ENCODE data around the gene TFF1.

The TFF1 gene

GRCh38 chr21:42392731-42393442, 26.6 kb upstream of the TFF1 start:
- H3K4me3 Mint-ChIP-seq, result peak overlapping the region; percentile 32
- peaks cover 52% of the 10 kb centered on the region for H3K4me1 Mint-ChIP-seq (ENCODE audit: low read depth)
- H3K27me3 Mint-ChIP-seq (ENCODE audit: low read depth), result no peaks in the 10 kb centered on the region

DNA sequence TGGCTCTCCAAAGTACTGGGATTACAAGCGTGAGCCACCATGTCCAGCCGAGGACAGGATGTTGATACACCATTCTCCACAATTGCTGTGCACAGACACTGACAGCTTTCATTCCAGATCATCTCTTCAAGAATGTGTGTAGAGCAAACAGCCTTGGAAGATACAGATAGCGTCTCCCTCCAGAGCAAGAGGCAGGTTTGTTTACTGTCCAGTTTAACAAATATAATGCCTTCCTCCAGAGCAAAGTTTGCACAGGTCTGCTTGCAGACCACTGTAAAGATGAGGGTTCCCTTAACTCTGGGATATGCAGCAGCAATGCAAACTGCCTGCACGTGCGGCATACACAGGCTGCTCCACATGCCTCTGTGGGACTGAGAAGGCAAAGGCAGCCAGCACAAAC, 25.0 kb upstream of the TFF1 start:
- Mint-ChIP-seq H3K4me3 (no peak overlapping the region), H3K9me3 (no peaks in the 10 kb centered on the region), H3K27me3 (ENCODE audit: low read depth) (no peaks in the 10 kb centered on the region), H3K27ac (no peak overlapping the region), H3K36me3 (ENCODE audit: low read depth) (peaks cover 8% of the 10 kb centered on the region), H3K4me1 (ENCODE audit: low read depth) (peaks cover 59% of the 10 kb centered on the region)

More at GRCh38 chr21:42392731-42393442, 26.6 kb upstream of the TFF1 start:
- H3K27ac Mint-ChIP-seq, result peak overlapping the region; percentile 12
- no peaks in the 10 kb centered on the region for H3K9me3 Mint-ChIP-seq
- H3K36me3 Mint-ChIP-seq (ENCODE audit: low read depth), result peaks cover 5% of the 10 kb centered on the region

DNA sequence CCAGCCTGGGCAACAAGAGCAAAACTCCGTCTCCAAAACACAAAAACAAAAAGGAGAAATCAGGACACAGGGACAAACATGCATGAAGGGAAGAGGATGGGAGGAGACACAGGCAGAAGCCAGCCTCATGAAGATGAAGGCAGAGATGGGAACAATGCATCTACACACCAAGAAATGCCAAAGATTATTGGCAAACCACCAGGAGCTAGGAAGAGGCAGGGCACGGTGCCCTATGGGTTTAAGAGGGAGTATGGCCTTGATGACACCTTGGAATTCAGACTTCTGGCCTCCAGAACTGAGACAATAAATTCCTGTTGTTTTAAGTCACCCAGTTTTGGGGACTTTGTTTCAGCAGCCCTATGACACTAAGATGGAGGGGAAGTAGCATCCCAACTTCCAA, 24.4 kb upstream of the TFF1 start:
- Mint-ChIP-seq H3K27ac (peak overlapping the region; percentile 60), H3K9me3 (no peaks in the 10 kb centered on the region), H3K36me3 (ENCODE audit: low read depth) (peaks cover 8% of the 10 kb centered on the region), H3K4me1 (ENCODE audit: low read depth) (peaks cover 61% of the 10 kb centered on the region), H3K27me3 (ENCODE audit: low read depth) (no peaks in the 10 kb centered on the region), H3K4me3 (no peak overlapping the region)

GRCh38 chr21:42390193-42390592, 23.9 kb upstream of the TFF1 start:
- peaks cover 64% of the 10 kb centered on the region for H3K4me1 Mint-ChIP-seq (ENCODE audit: low read depth)
- peaks cover 11% of the 10 kb centered on the region for H3K36me3 Mint-ChIP-seq (ENCODE audit: low read depth)
- no peak overlapping the region for H3K27ac Mint-ChIP-seq
- no peaks in the 10 kb centered on the region for H3K27me3 Mint-ChIP-seq (ENCODE audit: low read depth)
- no peaks in the 10 kb centered on the region for H3K9me3 Mint-ChIP-seq
- H3K4me3 Mint-ChIP-seq, result no peak overlapping the region

DNA sequence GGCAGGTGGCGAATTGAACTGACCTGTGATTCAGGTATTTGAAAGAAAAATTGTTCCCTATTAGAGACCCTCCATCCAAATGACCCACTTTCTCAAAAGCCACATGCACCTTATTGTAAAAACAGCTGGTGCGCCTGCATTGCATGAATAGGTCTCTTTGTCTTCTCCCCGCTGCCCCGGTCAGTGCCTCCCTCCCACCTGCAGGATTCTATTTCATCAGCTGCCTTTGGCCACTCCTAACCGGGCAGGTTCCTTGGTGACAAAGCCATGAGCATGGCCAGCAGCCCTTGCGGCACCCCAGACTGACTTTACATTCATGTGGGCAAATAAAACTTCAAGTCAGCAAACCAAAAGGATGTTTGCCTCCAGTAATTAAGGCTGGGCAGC, 23.1 kb upstream of the TFF1 start:
- H3K4me1 Mint-ChIP-seq (ENCODE audit: low read depth), result peaks cover 65% of the 10 kb centered on the region
- H3K36me3 Mint-ChIP-seq (ENCODE audit: low read depth), result peaks cover 13% of the 10 kb centered on the region
- H3K27ac Mint-ChIP-seq, result no peak overlapping the region
- no peaks in the 10 kb centered on the region for H3K9me3 Mint-ChIP-seq
- peak overlapping the region; percentile 35 for H3K4me3 Mint-ChIP-seq
- H3K27me3 Mint-ChIP-seq (ENCODE audit: low read depth), result no peaks in the 10 kb centered on the region

DNA sequence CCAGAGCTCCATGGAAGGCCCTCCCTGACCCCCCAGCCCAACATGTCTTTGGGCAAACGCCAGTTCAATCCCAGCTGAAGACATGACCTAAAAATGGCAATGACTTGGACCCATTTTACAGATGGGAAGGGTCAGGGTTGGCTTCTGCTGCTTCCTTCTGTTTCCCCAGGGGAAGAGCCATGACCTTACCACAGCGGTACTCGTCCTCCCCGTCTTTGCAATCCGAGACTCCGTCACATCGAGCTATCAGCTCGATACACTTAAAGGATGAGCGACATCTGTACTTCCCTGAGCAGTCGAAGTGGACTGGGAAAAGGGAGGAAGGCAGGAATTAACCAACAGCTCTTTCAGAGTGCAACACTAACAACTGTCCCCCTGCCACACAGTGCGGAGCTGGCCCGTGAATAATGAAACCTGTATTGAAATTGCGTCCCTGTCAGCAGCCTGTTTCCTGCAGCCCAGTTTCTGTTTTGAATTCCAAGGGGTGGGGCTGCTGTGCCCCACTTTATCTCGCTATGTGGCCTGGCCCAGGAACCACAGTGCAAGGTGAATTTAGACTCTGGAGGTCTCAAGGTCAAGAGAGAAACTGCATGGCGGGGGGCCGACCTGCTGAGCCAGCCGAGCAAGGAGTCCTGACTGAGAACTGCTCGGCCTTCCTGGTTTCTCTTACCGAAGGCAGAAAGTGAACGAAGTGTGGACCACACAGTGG, 22.6 kb upstream of the TFF1 start:
- Mint-ChIP-seq H3K4me1 (ENCODE audit: low read depth) (peaks cover 65% of the 10 kb centered on the region), H3K36me3 (ENCODE audit: low read depth) (peaks cover 13% of the 10 kb centered on the region), H3K9me3 (no peaks in the 10 kb centered on the region), H3K27ac (peak overlapping the region; percentile 47), H3K4me3 (no peak overlapping the region), H3K27me3 (ENCODE audit: low read depth) (no peaks in the 10 kb centered on the region)

- Mint-ChIP-seq H3K27me3 (ENCODE audit: low read depth) (no peaks in the 10 kb centered on the region), H3K9me3 (no peaks in the 10 kb centered on the region), H3K36me3 (ENCODE audit: low read depth) (peaks cover 14% of the 10 kb centered on the region), H3K4me1 (ENCODE audit: low read depth) (peaks cover 59% of the 10 kb centered on the region), H3K27ac (peak overlapping the region; percentile 37), H3K4me3 (no peak overlapping the region)
Measured at GRCh38 chr21:42387843-42388340, 21.6 kb upstream of the TFF1 start.

- Mint-ChIP-seq H3K27me3 (ENCODE audit: low read depth) (no peaks in the 10 kb centered on the region), H3K36me3 (ENCODE audit: low read depth) (peaks cover 20% of the 10 kb centered on the region), H3K4me1 (ENCODE audit: low read depth) (peaks cover 57% of the 10 kb centered on the region), H3K4me3 (no peak overlapping the region), H3K27ac (no peak overlapping the region), H3K9me3 (peaks cover 6% of the 10 kb centered on the region)
Measured at GRCh38 chr21:42387164-42387563, 20.8 kb upstream of the TFF1 start.

- H3K9me3 Mint-ChIP-seq, result peaks cover 14% of the 10 kb centered on the region
- no peaks in the 10 kb centered on the region for H3K27me3 Mint-ChIP-seq (ENCODE audit: low read depth)
- H3K4me1 Mint-ChIP-seq (ENCODE audit: low read depth), result peaks cover 53% of the 10 kb centered on the region
- H3K36me3 Mint-ChIP-seq (ENCODE audit: low read depth), result peaks cover 28% of the 10 kb centered on the region
- H3K27ac Mint-ChIP-seq, result no peak overlapping the region
- H3K4me3 Mint-ChIP-seq, result no peak overlapping the region
Measured at GRCh38 chr21:42386034-42386591, 19.8 kb upstream of the TFF1 start.

DNA sequence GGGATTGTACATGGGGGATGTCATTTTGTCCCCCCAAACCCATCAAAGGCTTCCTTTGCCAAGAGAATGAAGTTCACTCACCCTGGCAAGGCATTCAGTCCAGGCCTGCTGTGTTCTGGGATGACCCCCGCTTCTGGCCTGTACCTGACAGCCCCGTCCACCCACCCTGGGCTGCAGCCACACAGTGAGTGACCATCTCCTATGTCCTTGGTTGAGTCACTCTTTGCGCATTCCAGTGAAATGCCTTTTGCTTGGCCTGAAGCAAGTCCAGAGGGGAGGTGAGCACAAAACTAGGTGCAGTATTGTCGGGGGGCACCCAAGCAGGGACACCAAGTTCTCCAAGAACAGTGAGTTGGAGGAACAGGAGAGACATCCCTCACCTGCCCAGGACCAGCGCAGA, 19.3 kb upstream of the TFF1 start:
- peaks cover 48% of the 10 kb centered on the region for H3K4me1 Mint-ChIP-seq (ENCODE audit: low read depth)
- no peaks in the 10 kb centered on the region for H3K27me3 Mint-ChIP-seq (ENCODE audit: low read depth)
- H3K36me3 Mint-ChIP-seq (ENCODE audit: low read depth), result peaks cover 27% of the 10 kb centered on the region
- peaks cover 14% of the 10 kb centered on the region for H3K9me3 Mint-ChIP-seq
- no peak overlapping the region for H3K27ac Mint-ChIP-seq
- no peak overlapping the region for H3K4me3 Mint-ChIP-seq

DNA sequence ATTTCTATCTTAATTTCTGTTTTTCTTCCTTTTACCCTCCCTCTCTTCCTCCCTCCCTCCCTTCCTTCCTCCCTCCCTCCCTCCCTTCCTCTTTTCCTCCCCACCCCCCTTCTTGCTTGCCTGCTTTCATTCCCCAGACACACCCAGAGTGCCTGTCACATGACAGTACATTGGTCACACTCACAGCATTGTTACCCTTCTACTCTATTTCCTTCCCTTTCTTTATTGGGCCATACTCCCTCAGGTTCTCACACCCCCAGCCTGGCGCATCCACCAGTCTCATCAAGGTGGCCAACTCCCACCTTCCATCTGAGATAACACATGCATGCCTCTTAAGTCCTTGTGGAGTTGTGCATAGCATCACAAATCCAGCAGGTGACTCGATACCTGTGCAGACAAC, 18.7 kb upstream of the TFF1 start:
- no peak overlapping the region for H3K4me3 Mint-ChIP-seq
- H3K27me3 Mint-ChIP-seq (ENCODE audit: low read depth), result no peaks in the 10 kb centered on the region
- peaks cover 14% of the 10 kb centered on the region for H3K9me3 Mint-ChIP-seq
- H3K4me1 Mint-ChIP-seq (ENCODE audit: low read depth), result peaks cover 43% of the 10 kb centered on the region
- peak overlapping the region; percentile 21 for H3K27ac Mint-ChIP-seq
- H3K36me3 Mint-ChIP-seq (ENCODE audit: low read depth), result peaks cover 25% of the 10 kb centered on the region

GRCh38 chr21:42384156-42384945, 18.0 kb upstream of the TFF1 start:
- H3K4me3 Mint-ChIP-seq, result no peak overlapping the region
- peaks cover 14% of the 10 kb centered on the region for H3K9me3 Mint-ChIP-seq
- no peak overlapping the region for H3K27ac Mint-ChIP-seq
- no peaks in the 10 kb centered on the region for H3K27me3 Mint-ChIP-seq (ENCODE audit: low read depth)
- H3K4me1 Mint-ChIP-seq (ENCODE audit: low read depth), result peaks cover 36% of the 10 kb centered on the region
- peaks cover 24% of the 10 kb centered on the region for H3K36me3 Mint-ChIP-seq (ENCODE audit: low read depth)

DNA sequence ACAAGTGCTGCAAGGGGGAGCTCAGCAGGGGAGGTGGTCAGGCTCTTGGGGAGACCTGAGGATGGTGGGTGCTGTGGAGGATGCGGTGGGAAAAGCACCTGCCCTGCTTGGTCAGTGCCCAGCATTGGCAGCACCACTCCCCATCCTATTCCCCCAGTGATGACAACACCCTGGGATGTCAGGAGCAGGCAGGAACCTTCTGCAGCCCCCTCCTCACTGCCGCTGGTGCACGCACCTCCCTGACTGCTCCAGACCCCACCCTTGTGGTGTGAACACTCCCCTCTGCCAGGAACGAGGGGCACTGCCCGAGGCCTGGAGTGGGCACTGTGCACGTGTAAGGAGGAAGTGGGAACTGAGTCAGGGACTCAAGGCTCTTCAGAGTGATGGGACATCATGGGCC, 17.0 kb upstream of the TFF1 start:
- no peak overlapping the region for H3K4me3 Mint-ChIP-seq
- no peak overlapping the region for H3K27ac Mint-ChIP-seq
- peaks cover 29% of the 10 kb centered on the region for H3K4me1 Mint-ChIP-seq (ENCODE audit: low read depth)
- no peaks in the 10 kb centered on the region for H3K27me3 Mint-ChIP-seq (ENCODE audit: low read depth)
- peaks cover 14% of the 10 kb centered on the region for H3K9me3 Mint-ChIP-seq
- H3K36me3 Mint-ChIP-seq (ENCODE audit: low read depth), result peaks cover 24% of the 10 kb centered on the region

DNA sequence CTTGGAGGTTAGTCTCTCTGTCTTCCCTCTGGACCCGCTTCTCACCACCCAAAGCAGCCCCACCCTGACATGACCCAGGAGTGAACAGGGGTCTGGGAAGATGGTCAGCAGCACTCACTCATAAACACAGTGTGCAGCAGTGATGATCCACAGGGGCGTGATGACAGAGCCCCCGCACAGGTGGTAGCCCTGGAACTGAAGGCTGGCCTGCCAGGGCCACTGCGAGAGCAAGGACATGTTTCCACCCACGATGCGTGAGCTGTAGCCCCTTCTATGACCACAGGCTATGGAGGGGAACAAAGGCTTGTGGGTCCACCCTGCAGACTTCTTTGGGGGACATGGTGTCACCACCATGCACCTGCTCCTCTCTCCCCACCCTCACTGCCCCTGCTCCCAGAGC, 16.6 kb upstream of the TFF1 start:
- H3K36me3 Mint-ChIP-seq (ENCODE audit: low read depth), result peaks cover 24% of the 10 kb centered on the region
- peaks cover 25% of the 10 kb centered on the region for H3K4me1 Mint-ChIP-seq (ENCODE audit: low read depth)
- H3K27me3 Mint-ChIP-seq (ENCODE audit: low read depth), result no peaks in the 10 kb centered on the region
- no peak overlapping the region for H3K4me3 Mint-ChIP-seq
- no peak overlapping the region for H3K27ac Mint-ChIP-seq
- peaks cover 14% of the 10 kb centered on the region for H3K9me3 Mint-ChIP-seq
